HepG2 (cell line): ENCODE measurements around the gene PVALB. TPM values are rescaled to one million over a fixed set of nuclear protein-coding genes. Genes with fewer than 3 reads are reported as not detected.

Source experiments
- ATAC-seq: fragments of 200-7000 bp; cut with Tn5 transposase; 3 replicates; pipeline ENCODE4 v1.9.1; 2020; ENCODE audit warnings: mild to moderate bottlenecking, moderate library complexity
- BruUV-seq: library from RNA; stranded (reverse); fragments of 400-500 nt; replicated peaks from 2 replicates; lab custom pipeline; 2021; lab: Mats Ljungman, UMichigan
- CTCF ChIA-PET: fragments of 300-600 bp; formaldehyde crosslinking; extraction: SDS; loops from one replicate; lab custom pipeline; 2021; ENCODE audit warnings: low total read pairs, inconsistent platforms, low intra/inter-chr PET ratio; lab: Yijun Ruan, JAX
- POLR2A ChIA-PET: fragments of 350-600 bp; sonication (Branson Sonifier 250); formaldehyde crosslinking; loops from one replicate; lab custom pipeline; 2020; ENCODE audit warnings: antibody characterized with exemption, inconsistent platforms; lab: Yijun Ruan, JAX
- DNase-seq: peaks from one replicate; pipeline ENCODE4 v3.0.0-alpha.2; 2015; ENCODE audit warnings: low spot score
- FAIRE-seq: peaks from 3 replicates; lab custom pipeline; 2011; peaks lifted over from hg19 to GRCh38; lab: Jason Lieb, UNC
- H2AFZ ChIP-seq: one replicate; pipeline ENCODE4 v1.6.1; 2011; ENCODE audit warnings: low read length, inconsistent platforms
- H3K27ac ChIP-seq: fragments of 300-600 bp; 3 replicates; pipeline ENCODE4 v1.8.0; 2011; ENCODE audit warnings: mixed run types, mild to moderate bottlenecking, mixed read lengths, low read length, inconsistent platforms; ENCODE audit not compliant: insufficient read depth; ENCODE audit errors: extremely low read length
- H3K27me3 ChIP-seq, 2 experiments: fragments of 200-600 bp in 1 of 2; 2 replicates in 1 of 2; 3 replicates in 1 of 2; pipeline versions ENCODE4 v1.6.0 to v1.8.0; 2011; ENCODE audit warnings: low read length in 2 of 2, mild to moderate bottlenecking in 2 of 2, moderate library complexity in 2 of 2, inconsistent platforms in 1 of 2; ENCODE audit not compliant: insufficient read depth in 2 of 2, control insufficient read depth in 1 of 2
- H3K36me3 ChIP-seq, 2 experiments: fragments of 200-600 bp in 1 of 2; replicated peaks in 1 of 2; 2 replicates in 1 of 2; 3 replicates in 1 of 2; pipeline versions ENCODE4 v1.5.1 to v1.8.0; 2011; ENCODE audit warnings: low read length in 2 of 2, inconsistent platforms in 1 of 2; ENCODE audit not compliant: insufficient read depth in 2 of 2, control insufficient read depth in 1 of 2
- H3K4me1 ChIP-seq: 2 replicates; pipeline ENCODE4 v1.5.1; 2012; ENCODE audit warnings: low read length, inconsistent platforms; ENCODE audit not compliant: insufficient read depth
- H3K4me2 ChIP-seq: 2 replicates; pipeline ENCODE4 v1.6.0; 2011; ENCODE audit warnings: low read depth, low read length, inconsistent platforms
- H3K4me3 ChIP-seq, 3 experiments: fragments of 200-600 bp in 1 of 3; sonication (generic), shearing (Covaris generic) in 1 of 3; replicated peaks in 1 of 3; 2 replicates each; pipeline ENCODE4 v1.5.1; 2011 to 2016; ENCODE audit warnings: low read length in 3 of 3, inconsistent platforms in 2 of 3, low read depth in 2 of 3, mild to moderate bottlenecking in 2 of 3, control low read depth in 1 of 3, mixed read lengths in 1 of 3; ENCODE audit not compliant: insufficient read depth in 1 of 3
- H3K79me2 ChIP-seq: one replicate; pipeline ENCODE4 v1.6.1; 2011; ENCODE audit warnings: low read length, inconsistent platforms; ENCODE audit not compliant: insufficient read depth
- H3K9ac ChIP-seq: 2 replicates; pipeline ENCODE4 v1.6.0; 2011; ENCODE audit warnings: mild to moderate bottlenecking, low read depth, low read length, inconsistent platforms; ENCODE audit not compliant: insufficient read depth
- H3K9me3 ChIP-seq: 2 replicates; pipeline ENCODE4 v1.5.1; 2012; ENCODE audit warnings: mild to moderate bottlenecking, low read length
- H4K20me1 ChIP-seq: 2 replicates; pipeline ENCODE4 v1.6.0; 2011; ENCODE audit warnings: inconsistent platforms, mild to moderate bottlenecking, low read length, moderate library complexity; ENCODE audit not compliant: insufficient read depth
- AGO2 ChIP-seq: fragments of 200-400 bp; formaldehyde crosslinking; optimal IDR thresholded peaks from 2 replicates; pipeline ENCODE3; 2017; ENCODE audit warnings: mild to moderate bottlenecking, low read depth, low read length, moderate library complexity
- AHDC1 ChIP-seq: sonication (generic); formaldehyde crosslinking; IDR thresholded peaks from 2 replicates; pipeline ENCODE4 v1.5.1; 2020; ENCODE audit warnings: mild to moderate bottlenecking, missing genetic modification reagents, borderline replicate concordance
- FUBP1 ChIP-seq: sonication (generic); formaldehyde crosslinking; IDR thresholded peaks from 2 replicates; pipeline ENCODE4 v1.5.1; 2020; ENCODE audit warnings: missing genetic modification reagents, mild to moderate bottlenecking, borderline replicate concordance
- ZBTB21 ChIP-seq: sonication (generic); formaldehyde crosslinking; IDR thresholded peaks from 2 replicates; pipeline ENCODE4 v1.4.0; 2020; ENCODE audit warnings: missing genetic modification reagents
- ZNF557 ChIP-seq: sonication (generic); formaldehyde crosslinking; IDR thresholded peaks from 2 replicates; pipeline ENCODE4 v1.4.0; 2020; ENCODE audit warnings: missing genetic modification reagents
- WGBS: methylation state at CpG from one replicate; pipeline ENCODE4 v1.1.6; 2017; ENCODE audit warnings: low lambda C conversion rate; 5-methylcytosine and 5-hydroxymethylcytosine counted together
- in situ Hi-C: cut with HindIII; loops from 2 replicates; pipeline ENCODE4 v1.10.0; 2017; ENCODE audit warnings: low pct_unique_long_range_greater_than_20kb; ENCODE audit not compliant: extremely low pct_ligation_motif_present
- intact Hi-C: fragments of 100-400 bp; cut with micrococcal nuclease; formaldehyde crosslinking; loops from one replicate; pipeline ENCODE4 v1.10.0; 2022; ENCODE audit not compliant: unreplicated experiment
- polyA plus RNA-seq, 8 experiments: library from polyadenylated mRNA; depleted of rRNA in 3 of 8; stranded (reverse) in 7 of 8; unstranded in 1 of 8; fragments of >200 nt; fragmentation: Illumina TruSeq in 4 of 8; extraction: Trizol in 4 of 8; gene quantifications; 2 replicates each; pipeline versions ENCODE4 v1.2.1 to v1.2.3, GENCODE V29; 2011 to 2016; ENCODE audit warnings: low read depth in 4 of 8, missing spikeins in 1 of 8, mixed read lengths in 1 of 8; ENCODE audit not compliant: insufficient read depth in 1 of 8
- total RNA-seq, 5 experiments: library from RNA; depleted of rRNA; stranded (reverse); fragments of >200 nt; fragmentation: Illumina TruSeq; extraction: Trizol; gene quantifications; 2 replicates each; pipeline ENCODE4 v1.2.3, GENCODE V29; 2016; ENCODE audit warnings: low read depth in 1 of 5
- TF ChIP-seq, protein P1 (sequence below): sonication (generic); formaldehyde crosslinking; IDR thresholded peaks from 2 replicates; pipeline ENCODE4 v1.4.0; 2020; ENCODE audit warnings: mild to moderate bottlenecking, missing genetic modification reagents, borderline replicate concordance
- TF ChIP-seq, protein P2 (sequence below): sonication (generic); formaldehyde crosslinking; IDR thresholded peaks from 2 replicates; pipeline ENCODE4 v1.8.1; 2023; ENCODE audit warnings: mild to moderate bottlenecking, inconsistent platforms, moderate library complexity, missing genetic modification reagents, borderline replicate concordance

Gene PVALB
- total and polyA plus RNA-seq, 2 of the 13 experiments (the other 11 are each of a cell fraction or from before 2014, with no cell fraction given): not detected

DNA sequence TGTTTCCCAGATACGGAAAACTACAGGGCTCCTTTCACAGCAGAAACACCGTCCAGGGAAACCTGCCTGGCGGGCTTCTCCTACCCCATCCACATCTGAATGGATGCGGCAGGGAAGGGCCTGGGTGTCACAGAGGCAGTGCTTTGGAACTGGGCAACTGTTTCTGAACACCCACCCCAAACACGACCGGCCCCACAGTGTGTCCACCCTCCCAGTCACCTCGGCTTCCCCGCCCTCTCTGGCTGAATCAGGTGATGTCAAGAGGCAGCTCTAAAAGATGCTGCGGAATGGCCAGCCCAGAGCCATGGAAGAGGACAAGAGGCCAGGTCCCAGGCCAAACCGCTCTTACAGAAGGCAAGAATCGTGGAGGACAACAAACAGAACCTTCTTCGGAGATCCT lies 62.9 kb downstream of the PVALB start:
- 20% methylated on average over 7 of the region's 12 CpGs for WGBS
- TF ChIP-seq ZBTB21 (CRISPR knock-in tag) (no peak), AGO2 (no peak), FUBP1 (CRISPR knock-in tag) (no peak), AHDC1 (CRISPR knock-in tag) (no peak), ZNF557 (CRISPR knock-in tag) (no peak)
- TF ChIP-seq, protein P1, sequence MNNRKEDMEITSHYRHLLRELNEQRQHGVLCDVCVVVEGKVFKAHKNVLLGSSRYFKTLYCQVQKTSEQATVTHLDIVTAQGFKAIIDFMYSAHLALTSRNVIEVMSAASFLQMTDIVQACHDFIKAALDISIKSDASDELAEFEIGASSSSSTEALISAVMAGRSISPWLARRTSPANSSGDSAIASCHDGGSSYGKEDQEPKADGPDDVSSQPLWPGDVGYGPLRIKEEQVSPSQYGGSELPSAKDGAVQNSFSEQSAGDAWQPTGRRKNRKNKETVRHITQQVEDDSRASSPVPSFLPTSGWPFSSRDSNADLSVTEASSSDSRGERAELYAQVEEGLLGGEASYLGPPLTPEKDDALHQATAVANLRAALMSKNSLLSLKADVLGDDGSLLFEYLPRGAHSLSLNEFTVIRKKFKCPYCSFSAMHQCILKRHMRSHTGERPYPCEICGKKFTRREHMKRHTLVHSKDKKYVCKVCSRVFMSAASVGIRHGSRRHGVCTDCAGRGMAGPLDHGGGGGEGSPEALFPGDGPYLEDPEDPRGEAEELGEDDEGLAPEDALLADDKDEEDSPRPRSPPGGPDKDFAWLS (CRISPR knock-in tag): no peak
- TF ChIP-seq, protein P2, sequence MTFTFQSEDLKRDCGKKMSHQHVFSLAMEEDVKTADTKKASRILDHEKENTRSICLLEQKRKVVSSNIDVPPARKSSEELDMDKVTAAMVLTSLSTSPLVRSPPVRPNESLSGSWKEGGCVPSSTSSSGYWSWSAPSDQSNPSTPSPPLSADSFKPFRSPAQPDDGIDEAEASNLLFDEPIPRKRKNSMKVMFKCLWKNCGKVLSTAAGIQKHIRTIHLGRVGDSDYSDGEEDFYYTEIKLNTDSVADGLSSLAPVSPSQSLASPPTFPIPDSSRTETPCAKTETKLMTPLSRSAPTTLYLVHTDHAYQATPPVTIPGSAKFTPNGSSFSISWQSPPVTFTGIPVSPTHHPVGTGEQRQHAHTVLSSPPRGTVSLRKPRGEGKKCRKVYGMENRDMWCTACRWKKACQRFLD (CRISPR knock-in tag): no peak

More for the DNA sequence above, 62.9 kb downstream of the PVALB start:
- in situ Hi-C loops (no loop called here), intact Hi-C loops (no loop called here)
- H3K79me2 ChIP-seq: no peaks in the 10 kb centered on the region
- ATAC-seq (no peak), FAIRE-seq (no peak), DNase-seq (no peak)
- BruUV-seq: no TSS peak
- H3K27ac ChIP-seq: no peak overlapping the region
- peaks cover 0 to 22% of the 10 kb centered on the region in 2 experiments; a peak in 4 of 5 replicates for H3K27me3 ChIP-seq
- ChIA-PET POLR2A (no interaction called here), CTCF (no interaction called here)
- no peak overlapping the region for H3K9ac ChIP-seq
- no peak overlapping the region for H3K4me2 ChIP-seq
- no peaks in the 10 kb centered on the region for H4K20me1 ChIP-seq
- H2AFZ ChIP-seq: no peak overlapping the region
- H3K4me1 ChIP-seq: no peaks in the 10 kb centered on the region
- H3K36me3 ChIP-seq: no peaks in the 10 kb centered on the region
- H3K9me3 ChIP-seq: no peaks in the 10 kb centered on the region
- H3K4me3 ChIP-seq: no peak overlapping the region
